HG03439 (cell line): ENCODE data around the gene RAB6A.
"Not testable (repeated sequence)": the region's sequence is repeated elsewhere in the genome, so short reads cannot be mapped to it uniquely, and the experiment has no call there.

Experiments used
- ATAC-seq: cut with Tn5 transposase; IDR thresholded peaks from one replicate; pipeline ENCODE4 v1.9.1; 2021; ENCODE audit warnings: mild to moderate bottlenecking, moderate library complexity; ENCODE audit not compliant: unreplicated experiment

The RAB6A gene

DNA sequence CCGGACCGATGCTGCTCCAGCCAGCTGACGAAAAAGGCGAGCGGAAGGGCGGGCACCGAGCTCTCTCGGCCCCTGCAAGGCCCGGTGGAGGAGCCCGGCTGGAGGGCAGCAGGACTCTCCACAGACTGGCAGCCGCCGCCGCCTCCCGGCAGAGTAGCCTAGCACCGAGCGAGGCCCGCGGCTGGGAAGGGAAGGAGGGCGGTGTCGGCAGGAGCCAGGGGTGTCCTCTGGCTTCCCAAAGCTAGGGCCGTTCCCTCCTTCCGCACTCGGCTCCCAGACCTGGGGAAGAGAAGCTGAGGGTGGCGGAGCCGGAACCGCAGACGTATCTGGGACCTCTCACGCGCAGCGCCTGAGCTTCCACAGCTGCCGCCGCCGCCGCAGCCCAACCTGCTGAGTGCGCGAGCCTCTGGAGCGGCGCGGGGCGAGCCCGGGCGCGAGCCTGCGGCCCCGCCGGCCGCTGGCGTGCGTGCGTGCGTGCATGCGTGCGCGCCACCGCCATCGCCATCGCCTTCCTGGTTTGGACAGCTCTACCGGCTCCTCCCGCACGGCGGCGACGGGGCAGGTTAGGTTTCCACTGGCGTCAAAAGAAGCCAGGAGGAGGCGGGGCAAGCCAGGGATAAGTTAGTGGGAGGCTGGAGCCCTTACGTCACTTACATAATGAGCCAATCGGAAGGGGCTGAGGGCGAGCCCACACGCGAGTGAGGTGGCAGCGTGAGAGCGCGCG lies at the start of gene RAB6A:
RAB6A (minus strand) TSS at position 396 of the 724 bp plus-strand sequence. CDS start 439 bp downstream, outside the sequence.
- peak; percentile 96 for ATAC-seq

DNA sequence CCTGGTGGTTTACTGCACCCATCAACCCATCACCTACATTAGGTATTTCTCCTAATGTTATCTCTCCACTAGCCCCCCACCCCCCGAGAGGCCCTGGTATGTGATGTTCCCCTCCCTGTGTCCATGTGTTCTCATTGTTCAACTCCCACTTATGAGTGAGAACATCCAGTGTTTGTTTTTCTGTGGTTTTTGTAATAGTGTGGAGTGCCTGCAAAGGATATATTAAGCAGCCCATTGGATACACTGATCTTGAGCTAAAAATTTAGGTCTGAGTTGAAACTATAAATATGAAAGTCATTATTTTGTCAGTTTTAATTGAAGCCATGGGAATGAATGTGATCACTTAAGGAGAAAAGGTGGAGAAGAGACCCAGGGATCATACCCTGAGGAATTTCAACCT lies 49.8 kb upstream of the RAB6A start:
- no peak for ATAC-seq

DNA sequence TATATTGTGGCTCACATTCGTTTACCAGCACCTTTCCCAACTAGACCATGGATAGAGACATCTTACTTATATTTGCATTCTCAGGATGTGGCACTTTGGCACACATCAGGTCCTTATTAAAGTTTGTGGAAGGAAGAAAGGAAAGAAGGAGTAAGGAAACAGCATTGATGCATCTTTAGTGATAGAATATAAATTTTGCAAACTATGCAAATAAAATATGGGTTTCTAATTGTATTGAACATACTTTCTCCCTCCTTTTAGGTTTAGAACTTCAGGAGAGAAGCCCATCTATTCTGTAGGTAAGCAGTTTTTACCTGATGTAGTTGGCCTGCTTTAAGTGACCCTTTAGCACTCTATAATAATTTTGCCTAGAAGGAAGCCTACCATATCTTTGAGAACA lies 47.2 kb upstream of the RAB6A start:
- no peak for ATAC-seq

DNA sequence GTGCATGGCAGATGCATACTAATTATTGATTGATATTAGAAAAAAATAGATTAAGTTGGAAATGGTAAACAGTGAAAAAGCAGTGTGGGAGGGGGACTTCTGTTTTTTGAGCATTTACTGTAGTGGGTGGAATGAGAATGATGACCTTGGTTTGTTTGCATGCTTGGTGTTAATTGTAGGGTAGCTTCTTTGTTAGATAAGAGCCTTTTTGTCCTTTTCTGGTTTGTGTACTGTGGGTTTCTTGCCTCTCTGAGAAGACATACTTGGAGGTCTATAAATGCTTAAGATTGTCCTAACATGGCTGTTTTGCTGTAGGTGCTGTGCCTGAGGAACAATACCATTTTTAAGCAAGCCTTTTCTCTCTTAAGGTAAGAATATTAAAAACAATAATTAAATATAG lies 43.8 kb upstream of the RAB6A start:
- no peak for ATAC-seq

DNA sequence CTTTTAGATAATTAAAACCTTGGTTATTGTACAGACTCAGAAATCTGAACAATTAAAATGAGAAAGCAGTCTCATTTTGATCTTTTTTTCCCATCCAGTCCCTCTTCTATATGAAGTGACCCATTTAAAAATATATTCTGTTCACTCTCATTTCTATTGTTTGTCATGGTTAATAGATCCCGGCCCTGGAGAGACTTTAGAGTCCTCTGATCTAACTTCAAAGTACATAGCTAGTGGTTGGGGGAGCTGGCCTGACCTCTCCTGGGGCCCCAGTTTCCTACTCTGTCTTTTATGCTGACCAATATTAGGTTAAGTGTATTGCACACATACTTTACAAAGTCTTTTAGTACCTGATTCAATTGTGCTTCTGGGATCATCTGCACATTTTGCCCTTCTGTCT lies 40.3 kb upstream of the RAB6A start:
- no peak for ATAC-seq

DNA sequence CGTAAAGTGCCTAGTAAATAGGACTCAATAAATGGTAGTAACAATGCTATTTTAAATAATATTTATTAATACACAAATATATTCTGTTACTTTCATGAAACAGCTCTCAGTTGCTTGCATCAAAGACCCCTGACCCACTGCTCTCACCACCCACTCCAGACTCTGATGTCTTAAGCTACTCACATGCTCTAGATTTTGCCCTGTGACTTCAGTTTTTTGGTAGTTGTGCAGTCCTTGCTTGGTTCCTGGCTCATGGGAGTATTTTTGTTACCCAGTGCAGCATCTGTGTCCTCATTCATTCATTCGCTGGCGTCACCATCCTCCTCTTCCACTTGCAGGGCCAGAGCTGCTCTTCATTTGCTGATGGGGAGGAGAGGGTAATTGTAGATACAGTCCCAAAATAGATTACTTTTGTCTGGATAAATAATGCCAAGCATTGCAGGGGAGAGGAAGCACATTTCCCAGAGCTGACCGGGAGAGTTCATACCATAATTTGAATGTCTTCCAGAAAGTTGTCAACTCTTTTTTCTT lies 39.5 kb upstream of the RAB6A start:
- ATAC-seq: no peak

DNA sequence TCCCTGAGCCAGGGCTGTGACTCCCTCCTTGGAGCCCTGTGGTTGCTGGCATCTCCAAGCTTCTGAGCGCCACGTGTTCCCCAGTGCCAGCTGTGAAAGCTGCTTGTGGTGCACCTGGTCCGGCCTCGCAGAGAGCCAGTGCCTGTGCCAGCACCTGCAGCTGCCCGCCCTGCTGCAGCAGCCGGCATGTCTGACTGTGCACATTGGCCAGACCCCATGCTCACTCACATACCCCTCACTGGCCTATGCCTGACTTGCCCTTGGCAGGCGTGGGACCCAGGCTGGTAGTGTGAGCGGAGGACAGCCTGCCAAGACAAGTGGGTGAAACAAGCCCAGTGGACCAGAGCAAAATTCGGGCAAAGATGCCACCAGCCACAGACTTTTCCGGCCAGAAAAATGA lies 36.6 kb upstream of the RAB6A start:
- no peak for ATAC-seq

DNA sequence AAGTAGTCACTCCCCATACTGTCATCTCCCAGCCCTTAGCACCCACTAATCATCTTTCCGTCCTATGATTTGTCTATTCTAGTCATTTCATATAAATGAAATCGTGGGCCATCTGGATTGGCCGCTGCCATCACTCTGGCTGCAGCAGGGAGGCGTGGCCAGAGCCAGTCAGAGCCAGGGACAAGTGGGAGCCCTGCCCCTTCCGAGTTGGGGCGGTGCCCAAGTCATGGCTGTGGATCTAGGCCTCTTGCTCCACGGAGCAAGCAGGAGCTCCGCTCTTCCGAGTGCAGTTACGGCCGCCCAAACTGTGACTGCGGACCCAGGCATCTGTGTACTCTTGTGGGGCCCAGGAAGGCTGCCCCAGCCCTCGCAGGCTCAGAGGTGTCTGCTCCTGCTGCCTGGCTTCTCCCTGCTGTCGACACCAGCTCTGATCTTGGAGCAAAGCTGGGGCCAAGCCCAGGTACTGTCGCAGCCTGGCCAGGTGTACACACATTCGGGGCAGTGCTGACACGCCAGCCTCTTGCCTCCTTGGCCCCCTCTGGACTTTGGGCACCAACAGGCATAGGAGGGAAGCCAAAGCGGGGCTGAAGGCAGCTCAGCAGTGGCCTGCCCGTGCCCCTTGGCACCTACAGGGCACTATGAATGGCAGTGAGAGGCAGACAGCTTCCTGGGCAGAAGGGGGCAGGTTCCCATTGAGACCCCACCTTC lies 35.2 kb upstream of the RAB6A start:
- ATAC-seq: no peak

DNA sequence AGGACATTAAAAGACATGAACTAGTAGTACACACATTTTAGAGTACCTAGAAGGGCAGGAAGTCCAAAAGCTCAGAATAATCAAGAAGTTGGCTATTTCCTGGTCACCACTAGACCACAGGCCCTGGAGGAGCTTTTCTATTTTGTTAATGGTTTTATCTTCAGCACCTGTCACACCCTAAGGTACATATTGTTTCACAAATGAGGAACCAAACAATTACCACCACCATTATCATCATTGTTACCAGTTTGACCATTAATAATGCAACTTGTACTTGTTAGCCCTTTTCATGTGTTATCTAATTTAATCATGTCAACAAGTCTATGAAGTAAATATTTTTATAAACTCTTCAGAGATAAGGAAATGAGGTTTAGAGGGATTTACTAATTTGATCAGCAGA lies 31.7 kb upstream of the RAB6A start:
- ATAC-seq: no peak

DNA sequence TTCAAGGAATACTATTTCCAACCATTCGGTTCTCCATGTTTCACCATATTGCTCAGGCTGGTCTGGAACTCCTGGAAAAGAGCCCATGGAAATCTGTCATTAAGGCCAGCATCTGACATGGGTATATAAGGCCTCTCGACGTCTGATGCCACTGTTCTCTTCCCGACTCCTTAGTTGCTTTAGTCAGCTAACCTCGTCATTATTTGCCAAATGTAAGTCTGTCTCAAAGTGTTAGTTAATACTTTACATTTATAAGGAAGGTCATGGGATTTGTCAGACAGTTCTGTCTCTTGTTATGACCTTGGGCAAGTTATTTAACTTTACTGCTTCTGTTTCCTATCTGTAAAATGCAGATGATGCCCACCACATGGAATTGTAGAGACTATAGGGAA lies 28.4 kb upstream of the RAB6A start:
- ATAC-seq: no peak

DNA sequence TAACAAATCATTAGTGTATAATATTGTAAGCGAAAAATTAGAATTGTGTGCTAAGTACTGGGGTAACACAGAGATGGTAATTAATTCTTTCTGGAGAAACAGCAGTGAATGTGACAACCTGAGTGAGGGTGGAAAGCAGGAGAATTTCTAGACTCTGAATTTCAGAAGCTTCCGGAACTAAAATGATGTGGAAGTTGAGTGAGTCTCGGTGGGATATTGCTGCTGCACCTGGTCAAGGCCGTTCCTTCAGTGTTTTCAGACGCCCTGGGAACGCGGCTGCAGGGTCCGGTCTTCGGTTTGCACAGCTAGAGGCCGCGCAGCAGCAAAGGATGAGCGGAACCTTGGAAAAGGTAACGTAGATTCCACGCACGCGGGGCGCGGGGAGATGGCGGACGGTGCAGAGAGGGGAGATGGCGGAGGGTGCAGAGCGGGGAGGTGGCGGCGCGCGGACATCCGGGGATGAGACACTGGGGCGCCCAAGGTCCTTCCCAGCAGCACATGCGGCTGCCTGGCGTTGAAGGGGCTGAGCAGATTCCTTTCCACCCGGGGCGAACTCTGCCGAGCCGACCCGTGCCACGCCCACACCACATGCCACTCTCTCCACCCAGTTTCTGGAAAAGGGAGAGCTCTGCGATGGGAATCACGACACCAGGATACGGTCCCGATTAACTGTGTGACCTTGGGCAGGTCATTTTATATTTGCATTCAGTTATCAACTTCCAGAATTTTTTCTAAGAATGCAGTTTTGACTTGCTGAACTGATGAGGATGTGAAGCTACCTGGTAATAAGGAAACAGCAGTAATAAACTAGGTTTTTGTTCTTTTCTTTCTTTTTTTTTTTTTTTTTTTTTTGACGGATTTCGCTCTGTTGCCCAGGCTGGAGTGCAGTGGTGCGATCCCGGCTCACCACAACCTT lies 27.0 kb upstream of the RAB6A start, which contains the start of gene MRPL48:
MRPL48 (plus strand) TSS at position 232 of the 916 bp plus-strand sequence; CDS start at position 330, 98 bp downstream.
- ATAC-seq: peak; percentile 89

DNA sequence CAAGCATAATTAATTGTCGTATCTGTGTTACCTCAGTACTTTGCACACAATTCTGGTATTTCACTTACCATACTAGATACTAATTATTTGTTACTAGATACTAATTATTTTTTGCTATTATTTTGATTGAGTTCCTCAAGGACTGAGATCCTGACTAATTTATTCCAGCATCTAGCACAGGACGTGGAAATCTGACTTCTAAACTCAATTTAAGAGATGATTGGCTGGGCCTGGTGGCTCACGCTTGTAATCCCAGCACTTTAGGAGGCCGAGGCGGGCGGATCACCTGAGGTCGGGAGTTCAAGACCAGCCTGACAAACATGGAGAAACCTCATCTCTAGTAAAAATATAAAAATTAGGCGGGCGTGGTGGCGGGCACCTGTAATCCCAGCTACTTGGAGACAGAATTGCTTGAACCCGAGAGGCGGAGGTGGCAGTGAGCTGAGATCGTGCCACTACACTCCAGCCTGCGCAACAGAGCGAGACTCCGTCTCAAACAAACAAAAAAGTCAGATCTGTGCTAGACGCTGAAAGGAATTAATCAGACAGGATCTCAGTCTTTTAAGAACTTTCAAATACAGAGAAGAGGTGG lies 26.3 kb upstream of the RAB6A start:
- ATAC-seq: no peak

DNA sequence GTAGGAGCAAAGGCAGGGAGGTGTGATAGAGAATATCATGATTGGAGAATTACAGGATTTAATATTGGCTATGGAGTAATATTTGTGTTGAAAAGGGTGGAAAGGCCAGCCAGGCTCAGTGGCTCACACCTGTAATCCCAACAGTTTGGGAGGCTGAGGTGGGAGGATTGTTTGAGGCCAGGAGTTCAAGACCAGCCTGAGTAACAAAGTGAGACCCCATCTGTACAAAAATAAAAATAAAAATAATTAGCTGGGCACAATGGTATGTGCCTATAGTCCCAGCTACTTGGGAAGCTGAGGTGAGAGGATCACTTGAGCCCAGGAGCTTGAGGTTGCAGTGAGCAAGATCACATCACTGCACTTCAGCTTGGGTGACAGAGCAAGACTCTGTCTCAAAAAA lies 24.6 kb upstream of the RAB6A start:
- not testable (repeated sequence) for ATAC-seq

DNA sequence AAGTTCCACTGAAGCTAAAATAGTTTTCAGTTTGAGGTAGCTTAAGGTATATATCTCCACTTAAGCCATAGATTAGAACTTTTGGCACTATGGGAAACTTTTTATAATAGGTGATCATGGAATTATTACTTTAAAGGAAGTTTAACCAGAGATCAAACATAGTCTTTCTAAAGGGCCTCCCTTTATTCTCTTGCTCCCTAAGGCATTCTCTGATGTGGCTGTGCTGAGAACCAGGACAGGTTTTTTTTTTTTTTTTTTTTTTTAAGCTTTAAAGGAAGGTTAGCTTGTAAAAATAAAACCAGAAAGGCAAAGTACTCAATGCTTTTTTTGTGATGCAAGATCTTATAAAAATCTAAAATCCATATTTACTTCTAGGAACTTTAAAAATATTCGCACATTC lies 23.9 kb upstream of the RAB6A start:
- no peak for ATAC-seq

DNA sequence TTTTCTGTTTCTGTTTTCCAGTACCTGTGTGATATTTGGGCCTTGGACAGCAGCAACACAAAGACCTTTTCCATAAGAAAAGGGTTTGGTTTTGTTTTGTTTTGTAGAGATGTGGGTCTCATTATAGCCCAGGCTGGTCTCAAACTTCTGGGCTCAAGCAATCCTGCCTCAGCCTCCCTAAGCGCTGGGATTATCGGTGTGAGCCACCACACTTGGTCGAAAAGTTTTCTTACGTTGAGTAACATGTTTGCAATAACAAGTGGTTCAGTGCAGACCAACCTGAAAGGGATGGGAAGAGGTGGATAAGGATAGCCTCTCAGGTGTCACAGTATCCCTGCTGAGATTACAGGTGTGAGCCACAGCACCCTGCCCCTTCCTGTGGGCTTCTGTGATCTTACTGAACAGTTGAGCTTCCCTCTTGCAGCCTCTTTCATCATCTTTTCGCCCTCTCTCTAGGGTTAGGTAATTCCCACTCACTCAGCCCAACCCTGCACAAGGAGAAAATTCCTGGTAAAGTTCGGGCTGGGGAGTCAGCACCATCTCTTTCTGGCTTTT lies 23.3 kb upstream of the RAB6A start:
- ATAC-seq: no peak

DNA sequence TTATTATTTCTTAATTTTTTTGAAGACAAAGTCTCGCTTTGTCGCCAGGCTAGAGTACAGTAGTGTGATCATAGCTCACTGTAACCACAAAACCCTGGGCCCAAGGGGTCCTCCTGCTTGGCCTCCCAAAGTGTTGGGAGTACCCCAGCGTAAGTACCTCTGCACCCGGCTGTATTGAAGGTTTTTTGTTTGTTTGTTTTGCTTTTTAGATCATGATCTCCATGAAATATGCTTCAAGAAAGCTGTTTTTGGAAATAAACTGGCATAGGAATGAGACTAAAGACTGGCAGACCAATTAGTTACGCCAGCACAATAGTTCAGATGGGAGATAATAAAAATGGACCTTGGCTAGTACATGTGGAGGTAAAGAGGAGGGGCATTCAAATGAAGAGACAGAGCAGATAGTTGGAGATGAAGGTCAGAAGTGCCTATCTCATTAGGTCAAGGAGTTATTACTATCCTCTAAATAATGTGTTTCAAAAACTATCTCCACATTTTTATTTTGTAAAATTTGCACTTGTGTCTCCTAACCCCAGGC lies 22.7 kb upstream of the RAB6A start:
- no peak for ATAC-seq

DNA sequence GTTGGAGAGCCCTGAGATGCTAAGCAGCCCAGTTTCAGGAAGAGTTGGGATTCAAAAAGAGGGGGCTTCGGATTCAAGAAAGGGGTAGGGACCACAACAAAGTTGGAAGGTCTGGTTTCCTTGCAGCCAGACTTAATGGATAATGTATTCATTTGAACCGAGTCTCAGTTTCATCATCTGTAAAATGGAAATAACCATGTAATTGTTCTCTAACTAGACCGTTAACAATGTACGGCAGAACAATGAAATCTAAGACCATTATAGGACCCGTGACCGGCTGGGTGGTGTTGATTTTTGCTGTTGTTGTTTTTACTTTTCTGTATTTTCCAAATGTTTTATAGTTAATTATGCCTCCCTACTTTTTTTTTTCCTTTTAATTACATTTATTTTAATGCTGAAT lies 20.4 kb upstream of the RAB6A start:
- ATAC-seq: no peak

DNA sequence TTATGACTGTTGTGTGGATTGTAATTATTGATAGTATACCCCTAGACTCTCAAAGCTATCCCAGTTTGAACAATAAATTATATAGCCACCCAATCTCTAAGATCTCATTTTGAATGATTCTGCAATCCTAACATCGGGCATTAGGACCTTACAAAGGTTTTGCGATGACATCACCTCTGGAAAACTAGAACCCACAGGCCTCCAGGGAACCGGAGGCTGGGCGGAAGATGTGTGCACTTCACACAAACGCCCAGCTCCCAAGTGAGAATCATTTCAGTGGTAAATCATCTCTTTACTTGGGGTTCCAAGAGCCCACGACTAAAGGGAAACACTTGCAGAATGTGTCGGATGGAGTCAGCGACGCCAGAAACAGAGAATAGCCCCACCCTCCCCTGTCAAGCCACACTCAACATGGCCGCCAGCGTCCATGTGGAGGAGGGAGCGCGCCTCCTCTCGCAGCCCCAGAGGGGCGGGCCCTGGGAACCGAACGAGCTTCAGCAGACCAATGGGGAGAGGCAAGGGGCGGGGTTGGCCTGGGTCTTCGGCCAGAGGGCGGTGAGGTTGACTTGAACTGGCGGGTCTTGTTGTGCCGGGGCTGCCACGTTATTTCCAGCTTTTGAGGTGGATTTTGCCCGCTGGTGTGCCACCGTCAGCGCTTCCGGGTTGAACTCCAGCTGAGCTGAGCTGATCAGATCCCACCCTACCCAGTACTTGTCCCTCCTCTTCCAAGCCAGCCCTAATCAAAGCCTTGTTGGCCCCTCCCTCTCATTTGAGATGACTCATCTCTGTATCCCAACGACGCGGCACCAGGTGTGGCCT lies 18.4 kb upstream of the RAB6A start:
- peak; percentile 99 for ATAC-seq

DNA sequence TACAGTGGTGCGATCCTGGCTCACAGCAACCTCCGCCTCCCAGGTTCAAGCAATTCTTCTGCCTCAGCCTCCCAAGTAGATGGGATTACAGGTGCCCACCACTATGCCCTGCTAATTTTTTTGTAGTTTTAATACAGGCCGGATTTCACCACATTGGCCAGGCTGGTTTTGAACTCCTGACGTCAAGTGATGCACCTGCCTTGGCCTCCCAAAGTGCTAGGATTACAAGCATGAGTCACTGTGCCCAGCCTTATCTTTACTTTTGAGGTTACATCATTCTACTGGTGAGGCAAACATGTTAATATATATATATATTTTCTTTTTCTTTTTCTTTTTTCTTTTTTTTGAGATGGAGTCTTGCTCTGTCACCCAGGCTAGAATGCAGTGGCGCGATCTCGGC lies 9.9 kb upstream of the RAB6A start:
- not testable (repeated sequence) for ATAC-seq
